ENCODE data around the gene IFNGR1.

IFNGR1 gene

GRCh38 chr6:137176729-137177128 lies 42.5 kb downstream of the IFNGR1 start:
- no peak for DNase-seq (ENCODE audit: low spot score)

GRCh38 chr6:137175868-137176245 lies 43.3 kb downstream of the IFNGR1 start:
- no peak for DNase-seq (ENCODE audit: low spot score)

GRCh38 chr6:137175157-137175867 lies 43.9 kb downstream of the IFNGR1 start:
- no peak for DNase-seq (ENCODE audit: low spot score)

GRCh38 chr6:137173501-137173900 lies 45.7 kb downstream of the IFNGR1 start, which contains the start of gene IL22RA2:
TSS of gene IL22RA2 (minus strand) at chr6:137173644. CDS start at chr6:137161749, 11,895 bp downstream.
- no peak for DNase-seq (ENCODE audit: low spot score)

GRCh38 chr6:137172734-137173431 lies 46.3 kb downstream of the IFNGR1 start:
- DNase-seq (ENCODE audit: low spot score): no peak

- DNase-seq (ENCODE audit: low spot score): no peak
These were observed 47.1 kb downstream of the IFNGR1 start for GRCh38 chr6:137171824-137172733.

GRCh38 chr6:137171053-137171374 lies 48.2 kb downstream of the IFNGR1 start:
- no peak for DNase-seq (ENCODE audit: low spot score)

- no peak for DNase-seq (ENCODE audit: low spot score)
These were observed 48.7 kb downstream of the IFNGR1 start for GRCh38 chr6:137170266-137171052.

- DNase-seq (ENCODE audit: low spot score): no peak
These were observed 51.3 kb downstream of the IFNGR1 start for GRCh38 chr6:137167702-137168377.

GRCh38 chr6:137166247-137167098 lies 52.7 kb downstream of the IFNGR1 start:
- DNase-seq (ENCODE audit: low spot score): no peak

- no peak for DNase-seq (ENCODE audit: low spot score)
These were observed 53.6 kb downstream of the IFNGR1 start for GRCh38 chr6:137165375-137166246.

GRCh38 chr6:137163732-137164318 lies 55.4 kb downstream of the IFNGR1 start:
- DNase-seq (ENCODE audit: low spot score): no peak

GRCh38 chr6:137162692-137163306 lies 56.4 kb downstream of the IFNGR1 start:
- DNase-seq (ENCODE audit: low spot score): no peak

GRCh38 chr6:137161949-137162348 lies 57.2 kb downstream of the IFNGR1 start:
- DNase-seq (ENCODE audit: low spot score): no peak

- DNase-seq (ENCODE audit: low spot score): no peak
These were observed 58.4 kb downstream of the IFNGR1 start for GRCh38 chr6:137160763-137161162.

GRCh38 chr6:137159912-137160311 lies 59.3 kb downstream of the IFNGR1 start:
- no peak for DNase-seq (ENCODE audit: low spot score)

GRCh38 chr6:137157601-137158000 lies 61.6 kb downstream of the IFNGR1 start:
- DNase-seq (ENCODE audit: low spot score): no peak

GRCh38 chr6:137156650-137157049 lies 62.5 kb downstream of the IFNGR1 start:
- DNase-seq (ENCODE audit: low spot score): no peak
